GM10248 (cell line): ENCODE results near the gene WDR55.
"Not testable (repeated sequence)": the region's sequence is repeated elsewhere in the genome, so short reads cannot be mapped to it uniquely, and the experiment has no call there.

ENCODE experiments used
- CTCF ChIA-PET: fragments of 300-600 bp; sonication (Branson Sonifier 250); formaldehyde crosslinking; extraction: SDS; loops from one replicate; lab custom pipeline; 2021; ENCODE audit warnings: antibody characterized with exemption; lab: Yijun Ruan, JAX
- POLR2A ChIA-PET: fragments of 350-650 bp; sonication (Branson Sonifier 250); formaldehyde crosslinking; extraction: SDS; loops from one replicate; lab custom pipeline; 2020; ENCODE audit warnings: antibody characterized with exemption; lab: Yijun Ruan, JAX
- DNase-seq: peaks from one replicate; pipeline ENCODE4 v3.0.0; 2012; ENCODE audit errors: extremely low spot score
- TF ChIP-seq, protein P1 (sequence below): IDR thresholded peaks from 2 replicates; pipeline ENCODE4 v1.5.1; 2012; ENCODE audit warnings: mild to moderate bottlenecking, low read depth; ENCODE audit errors: extremely low read depth, missing control alignments, control extremely low read depth

The WDR55 gene

GRCh38 chr5:140710899-140711552, 46.3 kb downstream of the WDR55 start:
- DNase-seq, result peak; percentile 79
- POLR2A ChIA-PET, result interaction anchor here (0.6 to 1.8 kb wide), 8 partner anchors 9 to 365 kb away, joined by 3 to 12 read pairs (median 4); partner anchors contain the start of genes APBB3, EIF4EBP3, HARS1 and HARS2
- TF ChIP-seq, protein P1, sequence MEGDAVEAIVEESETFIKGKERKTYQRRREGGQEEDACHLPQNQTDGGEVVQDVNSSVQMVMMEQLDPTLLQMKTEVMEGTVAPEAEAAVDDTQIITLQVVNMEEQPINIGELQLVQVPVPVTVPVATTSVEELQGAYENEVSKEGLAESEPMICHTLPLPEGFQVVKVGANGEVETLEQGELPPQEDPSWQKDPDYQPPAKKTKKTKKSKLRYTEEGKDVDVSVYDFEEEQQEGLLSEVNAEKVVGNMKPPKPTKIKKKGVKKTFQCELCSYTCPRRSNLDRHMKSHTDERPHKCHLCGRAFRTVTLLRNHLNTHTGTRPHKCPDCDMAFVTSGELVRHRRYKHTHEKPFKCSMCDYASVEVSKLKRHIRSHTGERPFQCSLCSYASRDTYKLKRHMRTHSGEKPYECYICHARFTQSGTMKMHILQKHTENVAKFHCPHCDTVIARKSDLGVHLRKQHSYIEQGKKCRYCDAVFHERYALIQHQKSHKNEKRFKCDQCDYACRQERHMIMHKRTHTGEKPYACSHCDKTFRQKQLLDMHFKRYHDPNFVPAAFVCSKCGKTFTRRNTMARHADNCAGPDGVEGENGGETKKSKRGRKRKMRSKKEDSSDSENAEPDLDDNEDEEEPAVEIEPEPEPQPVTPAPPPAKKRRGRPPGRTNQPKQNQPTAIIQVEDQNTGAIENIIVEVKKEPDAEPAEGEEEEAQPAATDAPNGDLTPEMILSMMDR, result no peak
- CTCF ChIA-PET, result interaction anchor here (0.8 to 2.3 kb wide), 12 partner anchors 9 to 853 kb away, joined by 3 to 18 read pairs (median 4); partner anchors contain the start of gene ZMAT2

DNA sequence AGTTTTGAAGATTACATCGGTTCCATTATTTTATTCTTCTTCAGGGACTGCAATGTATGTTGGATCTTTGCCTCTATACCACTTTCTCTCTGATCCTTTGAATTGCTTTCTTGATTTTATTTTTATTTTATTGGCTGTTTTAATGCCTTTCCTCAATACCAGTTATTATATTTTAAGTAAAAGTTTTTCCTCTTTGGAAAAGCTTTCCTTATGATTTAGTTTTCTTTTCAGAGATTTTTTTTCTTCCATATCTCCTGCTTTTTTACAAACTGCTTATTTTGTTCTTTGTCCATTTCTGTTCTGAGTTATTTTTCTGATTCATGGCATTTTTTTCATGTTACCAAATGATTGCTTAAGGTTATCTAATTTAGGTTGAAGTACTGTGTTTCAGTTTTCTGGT, 47.1 kb downstream of the WDR55 start:
- ChIA-PET CTCF (interaction anchor here (1.0 to 2.3 kb wide), 7 partner anchors 8 to 852 kb away, joined by 3 to 18 read pairs (median 4); no protein-coding TSS in a partner anchor), POLR2A (interaction anchor here (0.6 to 1.7 kb wide), 5 partner anchors 10 to 365 kb away, joined by 3 to 12 read pairs (median 5); partner anchors contain the start of genes HBEGF, IK, NDUFA2 and ZMAT2)
- no peak for DNase-seq
- TF ChIP-seq, protein P1, result no peak

- no peak for DNase-seq
- TF ChIP-seq, protein P1, result no peak
- CTCF ChIA-PET, result no interaction called here
- POLR2A ChIA-PET, result interaction anchor here (0.7 kb wide), 1 partner anchor 348 kb away, joined by 3 read pairs; no protein-coding TSS in a partner anchor
Measured at GRCh38 chr5:140713562-140714094, 48.9 kb downstream of the WDR55 start.

GRCh38 chr5:140716238-140716637, 51.5 kb downstream of the WDR55 start:
- DNase-seq, POLR2A ChIA-PET: not testable (repeated sequence)
- CTCF ChIA-PET, result interaction anchor here (0.9 to 1.2 kb wide), 2 partner anchors 9 to 364 kb away, joined by 3 to 5 read pairs; no protein-coding TSS in a partner anchor

DNA sequence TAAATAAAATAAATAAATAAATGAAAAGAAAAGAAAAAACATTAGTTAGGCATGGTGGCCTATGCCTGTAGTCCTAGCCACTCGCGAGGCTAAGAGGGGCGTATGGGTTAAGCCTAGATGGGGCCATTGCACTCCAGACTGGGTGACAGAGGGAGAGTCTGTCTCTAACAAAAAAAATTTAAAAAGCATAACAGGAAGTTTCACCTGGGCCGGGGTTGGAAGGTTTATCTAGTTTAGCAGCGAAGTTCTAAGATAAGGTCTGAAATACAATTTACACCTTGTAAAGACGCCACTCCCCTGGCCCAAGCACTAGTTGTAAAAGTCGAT, 53.5 kb downstream of the WDR55 start:
- CTCF ChIA-PET, result interaction anchor here (0.9 to 6.9 kb wide), 9 partner anchors 7 to 602 kb away, joined by 3 to 48 read pairs (median 12); partner anchors contain the start of genes HBEGF, SLC4A9 and TAF7
- POLR2A ChIA-PET, result no interaction called here
- TF ChIP-seq, protein P1, result no peak
- no peak for DNase-seq

- POLR2A ChIA-PET, DNase-seq: not testable (repeated sequence)
- CTCF ChIA-PET, result interaction anchor here (0.6 to 6.9 kb wide), 13 partner anchors 10 to 481 kb away, joined by 3 to 48 read pairs (median 3); partner anchors contain the start of genes HBEGF and SLC4A9
Measured at GRCh38 chr5:140720738-140721137, 56.0 kb downstream of the WDR55 start.

DNA sequence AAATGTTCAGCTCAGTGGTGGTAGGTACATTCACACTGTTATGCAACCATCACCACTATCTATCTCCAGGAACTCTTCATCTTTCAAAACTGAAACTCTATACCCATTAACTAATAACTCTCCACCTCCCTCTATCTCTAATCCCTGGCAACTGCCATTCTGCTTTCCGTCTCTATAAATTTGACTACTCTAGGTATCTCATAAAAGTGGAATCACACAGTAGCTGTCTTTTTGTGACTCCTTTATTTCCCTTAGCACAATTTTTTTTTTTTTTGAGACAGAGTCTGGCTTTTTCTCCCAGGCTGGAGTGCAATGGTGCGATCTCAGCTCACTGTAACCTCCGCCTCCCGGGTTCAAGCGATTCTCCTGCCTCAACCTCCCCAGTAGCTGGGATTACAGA, 56.7 kb downstream of the WDR55 start:
- CTCF ChIA-PET, result interaction anchor here (0.8 to 6.9 kb wide), 5 partner anchors 10 to 477 kb away, joined by 3 to 48 read pairs (median 12); no protein-coding TSS in a partner anchor
- DNase-seq, POLR2A ChIA-PET: not testable (repeated sequence)
